H9 (cell line): ENCODE data around the gene EFCAB11. TPM values are rescaled to one million over a fixed set of nuclear protein-coding genes. Genes with fewer than 3 reads are reported as not detected.

ENCODE experiments used
- DNase-seq: peaks from one replicate; pipeline ENCODE4 v3.0.0-alpha.2; 2017
- H2AFZ ChIP-seq: one replicate; pipeline ENCODE4 v1.6.1; 2013; ENCODE audit warnings: mild to moderate bottlenecking, low read length, control low read depth, moderate library complexity
- H2AK5ac ChIP-seq: 2 replicates; pipeline ENCODE4 v1.6.1; 2013; ENCODE audit warnings: low read length, control low read depth, mixed read lengths; ENCODE audit not compliant: insufficient read length
- H2BK120ac ChIP-seq: one replicate; pipeline ENCODE4 v1.6.1; 2013; ENCODE audit warnings: low read depth, mild to moderate bottlenecking, low read length, control low read depth, inconsistent platforms; ENCODE audit not compliant: poor library complexity, severe bottlenecking
- H2BK12ac ChIP-seq: 2 replicates; pipeline ENCODE4 v1.6.1; 2013; ENCODE audit warnings: low read length, control low read depth, mixed read lengths, low read depth; ENCODE audit not compliant: insufficient read length
- H2BK15ac ChIP-seq: 2 replicates; pipeline ENCODE4 v1.6.1; 2013; ENCODE audit warnings: low read depth, low read length, control low read depth
- H2BK20ac ChIP-seq: one replicate; pipeline ENCODE4 v1.6.1; 2013; ENCODE audit warnings: low read depth, mild to moderate bottlenecking, low read length, control low read depth, inconsistent platforms; ENCODE audit not compliant: poor library complexity, severe bottlenecking
- H2BK5ac ChIP-seq: 2 replicates; pipeline ENCODE4 v1.6.1; 2013; ENCODE audit warnings: low read length, control low read depth, mixed read lengths; ENCODE audit not compliant: insufficient read length
- H3K14ac ChIP-seq: 2 replicates; pipeline ENCODE4 v1.6.1; 2013; ENCODE audit warnings: low read length, control low read depth; ENCODE audit not compliant: insufficient read depth
- H3K18ac ChIP-seq: 2 replicates; pipeline ENCODE4 v1.6.1; 2013; ENCODE audit warnings: low read depth, mild to moderate bottlenecking, mixed read lengths, low read length, control low read depth; ENCODE audit not compliant: insufficient read length
- H3K23ac ChIP-seq: 2 replicates; pipeline ENCODE4 v1.6.1; 2013; ENCODE audit warnings: low read length, control low read depth, mixed read lengths, low read depth; ENCODE audit not compliant: insufficient read length
- H3K23me2 ChIP-seq: 2 replicates; pipeline ENCODE4 v1.6.1; 2013; ENCODE audit warnings: low read depth, mild to moderate bottlenecking, mixed read lengths, low read length, control low read depth; ENCODE audit not compliant: insufficient read length, poor library complexity, severe bottlenecking
- H3K27ac ChIP-seq: 2 replicates; pipeline ENCODE4 v1.5.1; 2013; ENCODE audit warnings: low read length, control low read depth, mixed read lengths, low read depth; ENCODE audit not compliant: insufficient read length
- H3K27me3 ChIP-seq: 2 replicates; pipeline ENCODE4 v1.6.1; 2013; ENCODE audit warnings: low read length, control low read depth, inconsistent platforms; ENCODE audit not compliant: insufficient read depth
- H3K4ac ChIP-seq: 2 replicates; pipeline ENCODE4 v1.6.1; 2013; ENCODE audit warnings: low read depth, mild to moderate bottlenecking, control low read depth, inconsistent platforms, low read length, moderate library complexity
- H3K4me1 ChIP-seq: 2 replicates; pipeline ENCODE4 v1.6.1; 2013; ENCODE audit warnings: low read length, control low read depth, inconsistent platforms; ENCODE audit not compliant: insufficient read depth
- H3K4me2 ChIP-seq: 2 replicates; pipeline ENCODE4 v1.6.1; 2013; ENCODE audit warnings: low read length, control low read depth, mixed read lengths; ENCODE audit not compliant: insufficient read length, insufficient read depth
- H3K56ac ChIP-seq: 2 replicates; pipeline ENCODE4 v1.6.1; 2013; ENCODE audit warnings: low read depth, mild to moderate bottlenecking, mixed read lengths, low read length, control low read depth; ENCODE audit not compliant: insufficient read length
- H3K79me1 ChIP-seq: 2 replicates; pipeline ENCODE4 v1.6.1; 2013; ENCODE audit warnings: low read depth, mild to moderate bottlenecking, moderate library complexity, low read length, control low read depth, inconsistent platforms; ENCODE audit not compliant: insufficient read depth, poor library complexity, severe bottlenecking
- H3K79me2 ChIP-seq: 2 replicates; pipeline ENCODE4 v1.6.1; 2013; ENCODE audit warnings: low read length, control low read depth, inconsistent platforms; ENCODE audit not compliant: insufficient read depth
- H3K9ac ChIP-seq: 2 replicates; pipeline ENCODE4 v1.6.1; 2013; ENCODE audit warnings: low read length, control low read depth, mixed read lengths; ENCODE audit not compliant: insufficient read length; ENCODE audit errors: extremely low read depth
- H3K9me3 ChIP-seq: one replicate; pipeline ENCODE4 v1.6.1; 2013; ENCODE audit warnings: low read depth, low read length, inconsistent platforms; ENCODE audit not compliant: control insufficient read depth
- H3T11ph ChIP-seq: one replicate; pipeline ENCODE4 v1.6.1; 2013; ENCODE audit warnings: mild to moderate bottlenecking, low read length, control low read depth, inconsistent platforms
- H4K20me1 ChIP-seq: one replicate; pipeline ENCODE4 v1.6.1; 2013; ENCODE audit not compliant: control insufficient read depth, insufficient read length, insufficient read depth
- H4K5ac ChIP-seq: 2 replicates; pipeline ENCODE4 v1.6.1; 2013; ENCODE audit warnings: low read depth, mild to moderate bottlenecking, mixed read lengths, low read length, control low read depth; ENCODE audit not compliant: insufficient read length
- H4K8ac ChIP-seq: replicated peaks from 2 replicates; pipeline ENCODE4 v1.6.1; 2013; ENCODE audit warnings: low read length, control low read depth, mixed read lengths, low read depth; ENCODE audit not compliant: insufficient read length
- H4K91ac ChIP-seq: 2 replicates; pipeline ENCODE4 v1.6.1; 2013; ENCODE audit warnings: low read depth, mild to moderate bottlenecking, moderate library complexity, mixed read lengths, low read length, control low read depth; ENCODE audit not compliant: insufficient read length
- H3K27ac Mint-ChIP-seq, 3 experiments: 2 replicates in 2 of 3; 3 replicates in 1 of 3; pipeline ENCODE4 v1.8.0; 2020 to 2021; ENCODE audit warnings: mixed read lengths in 3 of 3, mild to moderate bottlenecking in 1 of 3, moderate library complexity in 1 of 3
- H3K27me3 Mint-ChIP-seq: 2 replicates; pipeline ENCODE4 v1.8.0; 2021; ENCODE audit warnings: low read depth, mild to moderate bottlenecking, moderate library complexity, mixed read lengths
- H3K36me3 Mint-ChIP-seq, 3 experiments: 2 replicates in 2 of 3; 3 replicates in 1 of 3; pipeline ENCODE4 v1.8.0; 2020 to 2021; ENCODE audit warnings: low read depth in 3 of 3, mixed read lengths in 3 of 3; ENCODE audit not compliant: insufficient read depth in 1 of 3
- H3K4me1 Mint-ChIP-seq, 2 experiments: 2 replicates each; pipeline ENCODE4 v1.8.0; 2020; ENCODE audit warnings: mixed read lengths in 2 of 2
- H3K4me3 Mint-ChIP-seq, 2 experiments: 2 replicates in 1 of 2; 3 replicates in 1 of 2; pipeline ENCODE4 v1.8.0; 2020 to 2021; ENCODE audit warnings: mild to moderate bottlenecking in 2 of 2, mixed read lengths in 2 of 2, moderate library complexity in 1 of 2
- H3K9me3 Mint-ChIP-seq, 2 experiments: 2 replicates in 1 of 2; 3 replicates in 1 of 2; pipeline ENCODE4 v1.8.0; 2020; ENCODE audit warnings: mild to moderate bottlenecking in 2 of 2, mixed read lengths in 2 of 2, moderate library complexity in 1 of 2
- WGBS: extraction: QIAGEN DNeasy Blood & Tissue Kit; methylation state at CpG from one replicate; pipeline ENCODE4 v1.1.7; 2013; ENCODE audit warnings: missing lambda C conversion rate, low lambda C conversion rate, mixed read lengths; ENCODE audit not compliant: insufficient read length; ENCODE audit errors: extremely low coverage; 5-methylcytosine and 5-hydroxymethylcytosine counted together
- total RNA-seq: library from RNA; stranded (reverse); gene quantifications from 2 replicates; pipeline ENCODE4 v1.2.1, GENCODE V29; 2021
- TF ChIP-seq, protein P1 (sequence below): fragments of 200-600 bp; sonication (generic); conservative IDR thresholded peaks from 3 replicates; pipeline ENCODE4 v1.8.0; 2021; ENCODE audit warnings: antibody characterized with exemption, mild to moderate bottlenecking

The EFCAB11 gene
- total RNA-seq, 1 experiment from 2014 or later = 17.4 TPM

DNA sequence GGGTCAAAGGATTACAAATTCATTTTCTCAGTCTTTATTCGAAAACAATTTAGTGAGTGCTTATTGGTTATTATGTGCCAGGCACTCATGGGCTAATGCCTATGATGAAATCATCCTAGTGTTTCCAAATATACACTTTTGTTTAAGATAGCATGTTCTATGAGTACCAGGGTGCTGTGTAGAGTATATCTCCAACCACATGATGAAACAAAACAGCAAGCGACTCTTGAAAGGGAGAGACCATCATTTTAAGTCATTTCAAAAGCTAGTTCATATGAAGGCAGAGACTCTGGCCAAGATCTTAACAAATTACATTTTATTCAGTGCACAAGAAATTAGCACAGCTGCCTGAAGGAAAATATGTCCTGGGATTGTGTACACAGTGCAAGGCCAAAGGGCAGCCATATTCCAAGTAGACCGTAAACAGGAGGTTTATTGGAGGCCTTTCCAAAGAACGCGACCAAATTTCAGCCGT, 204.2 kb downstream of the EFCAB11 start:
- WGBS = no CpG with 5 or more reads among the region's 6 CpGs

More for the DNA sequence above, 204.2 kb downstream of the EFCAB11 start:
- no peak overlapping the region for H4K5ac ChIP-seq
- Mint-ChIP-seq H3K27ac (no peak overlapping the region), H3K4me1 (no peaks in the 10 kb centered on the region), H3K4me3 (no peak overlapping the region), H3K36me3 (peaks cover 0 to 7% (median 3%) of the 10 kb centered on the region in 3 experiments; a peak in 1 of 7 replicates), H3K9me3 (peaks cover 4% of the 10 kb centered on the region in 2 experiments; a peak in 4 of 5 replicates), H3K27me3 (0 out of 2 replicates have a peak, but pooled peaks cover 3% of the 10 kb centered on the region)
- no peaks in the 10 kb centered on the region for H3K27me3 ChIP-seq
- H3K9ac ChIP-seq = no peak overlapping the region
- no peak overlapping the region for H2BK12ac ChIP-seq
- no peak overlapping the region for H2BK20ac ChIP-seq
- H3K56ac ChIP-seq = no peak overlapping the region
- H4K91ac ChIP-seq = no peak overlapping the region
- H3K79me2 ChIP-seq = no peaks in the 10 kb centered on the region
- DNase-seq = no peak
- no peak overlapping the region for H2BK15ac ChIP-seq
- H3K4me1 ChIP-seq = no peaks in the 10 kb centered on the region
- no peak overlapping the region for H3K14ac ChIP-seq
- TF ChIP-seq, protein P1, sequence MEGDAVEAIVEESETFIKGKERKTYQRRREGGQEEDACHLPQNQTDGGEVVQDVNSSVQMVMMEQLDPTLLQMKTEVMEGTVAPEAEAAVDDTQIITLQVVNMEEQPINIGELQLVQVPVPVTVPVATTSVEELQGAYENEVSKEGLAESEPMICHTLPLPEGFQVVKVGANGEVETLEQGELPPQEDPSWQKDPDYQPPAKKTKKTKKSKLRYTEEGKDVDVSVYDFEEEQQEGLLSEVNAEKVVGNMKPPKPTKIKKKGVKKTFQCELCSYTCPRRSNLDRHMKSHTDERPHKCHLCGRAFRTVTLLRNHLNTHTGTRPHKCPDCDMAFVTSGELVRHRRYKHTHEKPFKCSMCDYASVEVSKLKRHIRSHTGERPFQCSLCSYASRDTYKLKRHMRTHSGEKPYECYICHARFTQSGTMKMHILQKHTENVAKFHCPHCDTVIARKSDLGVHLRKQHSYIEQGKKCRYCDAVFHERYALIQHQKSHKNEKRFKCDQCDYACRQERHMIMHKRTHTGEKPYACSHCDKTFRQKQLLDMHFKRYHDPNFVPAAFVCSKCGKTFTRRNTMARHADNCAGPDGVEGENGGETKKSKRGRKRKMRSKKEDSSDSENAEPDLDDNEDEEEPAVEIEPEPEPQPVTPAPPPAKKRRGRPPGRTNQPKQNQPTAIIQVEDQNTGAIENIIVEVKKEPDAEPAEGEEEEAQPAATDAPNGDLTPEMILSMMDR = no peak
- no peak overlapping the region for H2BK5ac ChIP-seq
- no peak overlapping the region for H2AK5ac ChIP-seq
- H3K9me3 ChIP-seq = no peaks in the 10 kb centered on the region
- no peak overlapping the region for H3K4ac ChIP-seq
- no peaks in the 10 kb centered on the region for H3K79me1 ChIP-seq
- H3K18ac ChIP-seq = no peak overlapping the region
- no peak overlapping the region for H2AFZ ChIP-seq
- no peaks in the 10 kb centered on the region for H4K20me1 ChIP-seq
- H2BK120ac ChIP-seq = no peak overlapping the region
- H3K23ac ChIP-seq = no peak overlapping the region
- no peak overlapping the region for H3T11ph ChIP-seq
- no peak overlapping the region for H4K8ac ChIP-seq
- H3K27ac ChIP-seq = no peak overlapping the region
- no peaks in the 10 kb centered on the region for H3K23me2 ChIP-seq
- H3K4me2 ChIP-seq = no peak overlapping the region
